HEK293 (cell line): ENCODE results near the gene RPL19.

Experiments
- GLI4 ChIP-seq: fragments of 450-650 bp; formaldehyde crosslinking; IDR thresholded peaks from 2 replicates; pipeline ENCODE4 v1.5.1; 2016; ENCODE audit warnings: missing biosample characterization, missing genetic modification characterization
- GLIS1 ChIP-seq: fragments of 450-650 bp; formaldehyde crosslinking; IDR thresholded peaks from 2 replicates; pipeline ENCODE4 v1.5.1; 2016; ENCODE audit warnings: missing biosample characterization, missing genetic modification characterization
- GLIS2 ChIP-seq: fragments of 450-650 bp; formaldehyde crosslinking; IDR thresholded peaks from 2 replicates; pipeline ENCODE4 v1.5.1; 2016; ENCODE audit warnings: missing biosample characterization, missing genetic modification characterization
- IKZF3 ChIP-seq: fragments of 450-650 bp; IDR thresholded peaks from 2 replicates; pipeline ENCODE4 v1.5.0; 2018; ENCODE audit warnings: missing biosample characterization, mild to moderate bottlenecking, missing genetic modification characterization, moderate library complexity
- KLF1 ChIP-seq: fragments of 450-650 bp; formaldehyde crosslinking; IDR thresholded peaks from 2 replicates; pipeline ENCODE4 v1.5.1; 2016; ENCODE audit warnings: missing biosample characterization, missing genetic modification characterization
- KLF16 ChIP-seq: fragments of 450-650 bp; formaldehyde crosslinking; IDR thresholded peaks from 2 replicates; pipeline ENCODE4 v1.5.1; 2017; ENCODE audit warnings: missing biosample characterization, missing genetic modification characterization
- PRDM10 ChIP-seq: fragments of 450-650 bp; formaldehyde crosslinking; IDR thresholded peaks from 2 replicates; pipeline ENCODE4 v1.5.1; 2016; ENCODE audit warnings: missing biosample characterization, missing genetic modification characterization
- SP7 ChIP-seq: fragments of 450-650 bp; formaldehyde crosslinking; IDR thresholded peaks from 2 replicates; pipeline ENCODE4 v1.5.1; 2016; ENCODE audit warnings: missing biosample characterization, missing genetic modification characterization
- ZBTB26 ChIP-seq: fragments of 450-650 bp; formaldehyde crosslinking; optimal IDR thresholded peaks from 2 replicates; pipeline ENCODE3; 2016; ENCODE audit warnings: missing biosample characterization, mild to moderate bottlenecking, missing genetic modification characterization
- ZNF16 ChIP-seq: fragments of 450-650 bp; formaldehyde crosslinking; IDR thresholded peaks from 2 replicates; pipeline ENCODE4 v1.5.1; 2016; ENCODE audit warnings: low read depth, missing biosample characterization, missing genetic modification characterization
- ZNF175 ChIP-seq: fragments of 450-650 bp; formaldehyde crosslinking; IDR thresholded peaks from 2 replicates; pipeline ENCODE4 v1.5.1; 2016; ENCODE audit warnings: missing biosample characterization, missing genetic modification characterization
- ZNF211 ChIP-seq: fragments of 450-650 bp; formaldehyde crosslinking; IDR thresholded peaks from 2 replicates; pipeline ENCODE4 v1.5.1; 2016; ENCODE audit warnings: low read depth, missing biosample characterization, missing genetic modification characterization
- ZNF214 ChIP-seq: fragments of 450-650 bp; formaldehyde crosslinking; IDR thresholded peaks from 2 replicates; pipeline ENCODE4 v1.5.1; 2017; ENCODE audit warnings: missing biosample characterization, mild to moderate bottlenecking, missing genetic modification characterization, borderline replicate concordance
- ZNF221 ChIP-seq: fragments of 450-650 bp; formaldehyde crosslinking; IDR thresholded peaks from 2 replicates; pipeline ENCODE4 v1.5.1; 2017; ENCODE audit warnings: missing biosample characterization, missing genetic modification characterization, borderline replicate concordance
- ZNF335 ChIP-seq: fragments of 450-650 bp; formaldehyde crosslinking; conservative IDR thresholded peaks from 2 replicates; pipeline ENCODE4 v1.5.1; 2016; ENCODE audit warnings: missing biosample characterization, missing genetic modification characterization
- ZNF341 ChIP-seq: fragments of 450-650 bp; formaldehyde crosslinking; IDR thresholded peaks from 2 replicates; pipeline ENCODE4; 2016; ENCODE audit warnings: low read depth, missing biosample characterization, missing genetic modification characterization
- ZNF366 ChIP-seq: fragments of 450-650 bp; formaldehyde crosslinking; conservative IDR thresholded peaks from 2 replicates; pipeline ENCODE4 v1.5.1; 2016; ENCODE audit warnings: missing biosample characterization, missing genetic modification characterization
- ZNF398 ChIP-seq: fragments of 450-650 bp; formaldehyde crosslinking; IDR thresholded peaks from 2 replicates; pipeline ENCODE4 v1.5.1; 2017; ENCODE audit warnings: missing biosample characterization, missing genetic modification characterization
- ZNF501 ChIP-seq: fragments of 450-650 bp; formaldehyde crosslinking; IDR thresholded peaks from 2 replicates; pipeline ENCODE4 v1.5.1; 2016; ENCODE audit warnings: missing biosample characterization, missing genetic modification characterization
- ZNF626 ChIP-seq: fragments of 450-650 bp; sonication (Bioruptor Pico); formaldehyde crosslinking; IDR thresholded peaks from 2 replicates; pipeline ENCODE4 v1.5.1; 2018; ENCODE audit warnings: missing biosample characterization, missing genetic modification characterization, inconsistent platforms
- ZNF660 ChIP-seq: fragments of 450-650 bp; IDR thresholded peaks from 2 replicates; pipeline ENCODE4 v1.5.1; 2018; ENCODE audit warnings: missing biosample characterization, mild to moderate bottlenecking, missing genetic modification characterization
- ZNF747 ChIP-seq: fragments of 450-650 bp; formaldehyde crosslinking; IDR thresholded peaks from 2 replicates; pipeline ENCODE4 v1.5.1; 2016; ENCODE audit warnings: missing biosample characterization, missing genetic modification characterization
- ZSCAN30 ChIP-seq: fragments of 450-650 bp; IDR thresholded peaks from 2 replicates; pipeline ENCODE4 v1.5.1; 2018; ENCODE audit warnings: missing biosample characterization, mild to moderate bottlenecking, missing genetic modification characterization, moderate library complexity
- TF ChIP-seq, protein P1 (sequence below): fragments of 450-650 bp; formaldehyde crosslinking; conservative IDR thresholded peaks from 2 replicates; pipeline ENCODE4 v1.5.1; 2016; ENCODE audit warnings: low read depth, missing biosample characterization, missing genetic modification characterization
- TF ChIP-seq, protein P2 (sequence below): fragments of 450-650 bp; formaldehyde crosslinking; IDR thresholded peaks from 2 replicates; pipeline ENCODE4 v1.5.1; 2016; ENCODE audit warnings: missing biosample characterization, missing genetic modification characterization
- TF ChIP-seq, protein P3 (sequence below): sonication (generic); formaldehyde crosslinking; IDR thresholded peaks from 2 replicates; pipeline ENCODE4 v1.8.1; 2022; ENCODE audit warnings: mild to moderate bottlenecking, moderate library complexity, missing genetic modification reagents

RPL19 gene

GRCh38 chr17:39197380-39198185, 2.5 kb upstream of the RPL19 start, which contains the start of gene CACNB1 (continued):
- TF ChIP-seq, protein P1, sequence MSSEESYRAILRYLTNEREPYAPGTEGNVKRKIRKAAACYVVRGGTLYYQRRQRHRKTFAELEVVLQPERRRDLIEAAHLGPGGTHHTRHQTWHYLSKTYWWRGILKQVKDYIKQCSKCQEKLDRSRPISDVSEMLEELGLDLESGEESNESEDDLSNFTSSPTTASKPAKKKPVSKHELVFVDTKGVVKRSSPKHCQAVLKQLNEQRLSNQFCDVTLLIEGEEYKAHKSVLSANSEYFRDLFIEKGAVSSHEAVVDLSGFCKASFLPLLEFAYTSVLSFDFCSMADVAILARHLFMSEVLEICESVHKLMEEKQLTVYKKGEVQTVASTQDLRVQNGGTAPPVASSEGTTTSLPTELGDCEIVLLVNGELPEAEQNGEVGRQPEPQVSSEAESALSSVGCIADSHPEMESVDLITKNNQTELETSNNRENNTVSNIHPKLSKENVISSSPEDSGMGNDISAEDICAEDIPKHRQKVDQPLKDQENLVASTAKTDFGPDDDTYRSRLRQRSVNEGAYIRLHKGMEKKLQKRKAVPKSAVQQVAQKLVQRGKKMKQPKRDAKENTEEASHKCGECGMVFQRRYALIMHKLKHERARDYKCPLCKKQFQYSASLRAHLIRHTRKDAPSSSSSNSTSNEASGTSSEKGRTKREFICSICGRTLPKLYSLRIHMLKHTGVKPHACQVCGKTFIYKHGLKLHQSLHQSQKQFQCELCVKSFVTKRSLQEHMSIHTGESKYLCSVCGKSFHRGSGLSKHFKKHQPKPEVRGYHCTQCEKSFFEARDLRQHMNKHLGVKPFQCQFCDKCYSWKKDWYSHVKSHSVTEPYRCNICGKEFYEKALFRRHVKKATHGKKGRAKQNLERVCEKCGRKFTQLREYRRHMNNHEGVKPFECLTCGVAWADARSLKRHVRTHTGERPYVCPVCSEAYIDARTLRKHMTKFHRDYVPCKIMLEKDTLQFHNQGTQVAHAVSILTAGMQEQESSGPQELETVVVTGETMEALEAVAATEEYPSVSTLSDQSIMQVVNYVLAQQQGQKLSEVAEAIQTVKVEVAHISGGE (tag by site-specific recombination) = peak; percentile 20; the same call in 1 of the 2 replicates
- TF ChIP-seq ZSCAN30 (tag by site-specific recombination) = 0 out of 2 replicates have a peak, but pooled peaks have one; percentile 30
- no peak for TF ChIP-seq GLI4 (tag by site-specific recombination)
- no peak for TF ChIP-seq ZNF747 (tag by site-specific recombination)
- TF ChIP-seq ZNF16 = no peak
- TF ChIP-seq ZNF211 (tag by site-specific recombination) = no peak
- TF ChIP-seq ZNF366 = peak; percentile 78
- TF ChIP-seq ZBTB26 (tag by site-specific recombination) = peak; percentile 53
- TF ChIP-seq ZNF221 (tag by site-specific recombination) = no peak
- peak; percentile 70 for TF ChIP-seq IKZF3 (tag by site-specific recombination)
- no peak for TF ChIP-seq ZNF626 (tag by site-specific recombination)
- no peak for TF ChIP-seq ZNF214 (tag by site-specific recombination)
- TF ChIP-seq GLIS1 (tag by site-specific recombination) = peak; percentile 70
- TF ChIP-seq GLIS2 (tag by site-specific recombination) = peak; percentile 71
- peak; percentile 55; the same call in 1 of the 2 replicates for TF ChIP-seq PRDM10
- peak; percentile 41; the same call in 1 of the 2 replicates for TF ChIP-seq ZNF335 (tag by site-specific recombination)
- no peak for TF ChIP-seq ZNF175 (tag by site-specific recombination)
- TF ChIP-seq SP7 (tag by site-specific recombination) = peak; percentile 25; the same call in 1 of the 2 replicates
- peak; percentile 86 for TF ChIP-seq KLF1
- peak; percentile 67 for TF ChIP-seq ZNF501 (tag by site-specific recombination)
- TF ChIP-seq KLF16 (tag by site-specific recombination) = peak; percentile 73; the same call in 1 of the 2 replicates
- TF ChIP-seq, protein P2, sequence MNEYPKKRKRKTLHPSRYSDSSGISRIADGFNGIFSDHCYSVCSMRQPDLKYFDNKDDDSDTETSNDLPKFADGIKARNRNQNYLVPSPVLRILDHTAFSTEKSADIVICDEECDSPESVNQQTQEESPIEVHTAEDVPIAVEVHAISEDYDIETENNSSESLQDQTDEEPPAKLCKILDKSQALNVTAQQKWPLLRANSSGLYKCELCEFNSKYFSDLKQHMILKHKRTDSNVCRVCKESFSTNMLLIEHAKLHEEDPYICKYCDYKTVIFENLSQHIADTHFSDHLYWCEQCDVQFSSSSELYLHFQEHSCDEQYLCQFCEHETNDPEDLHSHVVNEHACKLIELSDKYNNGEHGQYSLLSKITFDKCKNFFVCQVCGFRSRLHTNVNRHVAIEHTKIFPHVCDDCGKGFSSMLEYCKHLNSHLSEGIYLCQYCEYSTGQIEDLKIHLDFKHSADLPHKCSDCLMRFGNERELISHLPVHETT (tag by site-specific recombination) = no peak
- peak; percentile 83 for TF ChIP-seq ZNF341
- TF ChIP-seq, protein P3, sequence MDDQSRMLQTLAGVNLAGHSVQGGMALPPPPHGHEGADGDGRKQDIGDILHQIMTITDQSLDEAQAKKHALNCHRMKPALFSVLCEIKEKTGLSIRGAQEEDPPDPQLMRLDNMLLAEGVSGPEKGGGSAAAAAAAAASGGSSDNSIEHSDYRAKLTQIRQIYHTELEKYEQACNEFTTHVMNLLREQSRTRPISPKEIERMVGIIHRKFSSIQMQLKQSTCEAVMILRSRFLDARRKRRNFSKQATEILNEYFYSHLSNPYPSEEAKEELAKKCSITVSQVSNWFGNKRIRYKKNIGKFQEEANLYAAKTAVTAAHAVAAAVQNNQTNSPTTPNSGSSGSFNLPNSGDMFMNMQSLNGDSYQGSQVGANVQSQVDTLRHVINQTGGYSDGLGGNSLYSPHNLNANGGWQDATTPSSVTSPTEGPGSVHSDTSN (CRISPR knock-in tag) = peak; percentile 43; the same call in 1 of the 2 replicates
- peak; percentile 87 for TF ChIP-seq ZNF398 (tag by site-specific recombination)
- TF ChIP-seq ZNF660 (tag by site-specific recombination) = 0 out of 2 replicates have a peak, but pooled peaks have one; percentile 53
